Neural cell (in vitro differentiated cells): ENCODE measurements around the gene RIN3. TPM values are rescaled to one million over a fixed set of nuclear protein-coding genes. Genes with fewer than 3 reads are reported as not detected.

ENCODE experiments used
- H2AFZ ChIP-seq: fragments of 200-600, 300-800 bp; sonication (generic), shearing (Covaris generic); 2 replicates; pipeline ENCODE4 v1.6.0; 2014; ENCODE audit warnings: low read depth, mild to moderate bottlenecking, antibody characterized with exemption, low read length, moderate library complexity
- H3F3A ChIP-seq: fragments of 200-600 bp; shearing (Covaris generic); 2 replicates; pipeline ENCODE4 v1.6.1; 2016; ENCODE audit warnings: mild to moderate bottlenecking, moderate library complexity, mixed read lengths, antibody characterized with exemption, low read length; ENCODE audit not compliant: insufficient read depth, poor library complexity, severe bottlenecking
- H3K27ac ChIP-seq: fragments of 200-600, 300-800 bp; sonication (generic), shearing (Covaris generic); 2 replicates; pipeline ENCODE4 v1.5.1; 2014; ENCODE audit warnings: mild to moderate bottlenecking, low read length, moderate library complexity
- H3K27me3 ChIP-seq: fragments of 300-800, 200-600 bp; sonication (generic), shearing (Covaris generic); 2 replicates; pipeline ENCODE4 v1.6.0; 2014; ENCODE audit warnings: mild to moderate bottlenecking, low read depth, low read length, moderate library complexity; ENCODE audit not compliant: insufficient read depth
- H3K36me3 ChIP-seq: fragments of 300-800, 200-600 bp; sonication (generic), shearing (Covaris generic); 2 replicates; pipeline ENCODE4 v1.5.1; 2014; ENCODE audit warnings: mild to moderate bottlenecking, antibody characterized with exemption, low read length, moderate library complexity; ENCODE audit not compliant: insufficient read depth
- H3K4me2 ChIP-seq: fragments of 300-800, 200-600 bp; sonication (generic), shearing (Covaris generic); 2 replicates; pipeline ENCODE4 v1.6.0; 2014; ENCODE audit warnings: mild to moderate bottlenecking, low read length
- H3K4me3 ChIP-seq: fragments of 300-800, 200-600 bp; sonication (generic), shearing (Covaris generic); 2 replicates; pipeline ENCODE4 v1.5.1; 2014; ENCODE audit warnings: mild to moderate bottlenecking, low read length, moderate library complexity
- H3K79me2 ChIP-seq: fragments of 200-600 bp; shearing (Covaris generic); replicated peaks from 2 replicates; pipeline ENCODE4 v1.6.0; 2014; ENCODE audit warnings: mild to moderate bottlenecking, low read length, moderate library complexity; ENCODE audit not compliant: insufficient read depth
- H3K9ac ChIP-seq: fragments of 300-800, 200-600 bp; sonication (generic), shearing (Covaris generic); 2 replicates; pipeline ENCODE4 v1.6.1; 2016; ENCODE audit warnings: mild to moderate bottlenecking, low read length, mixed read lengths
- H3K9me2 ChIP-seq: fragments of 200-600 bp; shearing (Covaris generic); 2 replicates; pipeline ENCODE4 v1.6.1; 2016; ENCODE audit warnings: mild to moderate bottlenecking, low read length, mixed read lengths; ENCODE audit not compliant: insufficient read depth
- H3K9me3 ChIP-seq: fragments of 200-600, 300-800 bp; sonication (generic), shearing (Covaris generic); 2 replicates; pipeline ENCODE4 v1.6.1; 2016; ENCODE audit warnings: mild to moderate bottlenecking, mixed run types, low read length, moderate library complexity, mixed read lengths
- H4K20me1 ChIP-seq: fragments of 200-600 bp; shearing (Covaris generic); 2 replicates; pipeline ENCODE4 v1.6.1; 2016; ENCODE audit warnings: mild to moderate bottlenecking, mixed run types; ENCODE audit not compliant: insufficient read depth
- EP300 ChIP-seq: fragments of 450-650 bp; conservative IDR thresholded peaks from 2 replicates; pipeline ENCODE4 v1.6.1; 2014; ENCODE audit warnings: antibody characterized with exemption, mild to moderate bottlenecking, moderate library complexity; ENCODE audit not compliant: poor library complexity, severe bottlenecking
- EZH2 ChIP-seq: fragments of 200-600, 300-800 bp; shearing (Covaris generic), sonication (generic); IDR thresholded peaks from 2 replicates; pipeline ENCODE4 v1.6.1; 2014; ENCODE audit warnings: antibody characterized with exemption, low read length, borderline replicate concordance, mild to moderate bottlenecking; ENCODE audit not compliant: insufficient read depth, poor library complexity, severe bottlenecking
- MXI1 ChIP-seq: fragments of 450-650 bp; conservative IDR thresholded peaks from 2 replicates; pipeline ENCODE4 v1.6.1; 2014; ENCODE audit warnings: antibody characterized with exemption, mild to moderate bottlenecking; ENCODE audit not compliant: poor library complexity, severe bottlenecking
- POLR2AphosphoS5 ChIP-seq: IDR thresholded peaks from 2 replicates; pipeline ENCODE4 v1.6.1; 2012
- RAD21 ChIP-seq: fragments of 450-650 bp; conservative IDR thresholded peaks from 2 replicates; pipeline ENCODE4 v1.6.1; 2014; ENCODE audit warnings: antibody characterized with exemption, mild to moderate bottlenecking, moderate library complexity
- SMC3 ChIP-seq: fragments of 450-650 bp; conservative IDR thresholded peaks from 2 replicates; pipeline ENCODE4 v1.6.1; 2014; ENCODE audit warnings: antibody characterized with exemption, mild to moderate bottlenecking, moderate library complexity; ENCODE audit not compliant: poor library complexity
- TAF1 ChIP-seq: IDR thresholded peaks from 2 replicates; pipeline ENCODE4 v1.6.1; 2012; ENCODE audit warnings: low read depth
- polyA plus RNA-seq: library from polyadenylated mRNA; depleted of rRNA; stranded (reverse); fragments of >200 nt; gene quantifications from 2 replicates; pipeline ENCODE4 v1.2.3, GENCODE V29; 2014
- TF ChIP-seq, protein P1 (sequence below): IDR thresholded peaks from 2 replicates; pipeline ENCODE4 v1.6.1; 2012; ENCODE audit warnings: borderline replicate concordance
- TF ChIP-seq, protein P2 (sequence below): fragments of 450-650 bp; IDR thresholded peaks from 2 replicates; pipeline ENCODE4 v1.5.1; 2014; ENCODE audit warnings: antibody characterized with exemption, mild to moderate bottlenecking, moderate library complexity; ENCODE audit not compliant: poor library complexity, severe bottlenecking

Gene RIN3
- polyA plus RNA-seq, 1 donor from 2014 or later: not detected

DNA sequence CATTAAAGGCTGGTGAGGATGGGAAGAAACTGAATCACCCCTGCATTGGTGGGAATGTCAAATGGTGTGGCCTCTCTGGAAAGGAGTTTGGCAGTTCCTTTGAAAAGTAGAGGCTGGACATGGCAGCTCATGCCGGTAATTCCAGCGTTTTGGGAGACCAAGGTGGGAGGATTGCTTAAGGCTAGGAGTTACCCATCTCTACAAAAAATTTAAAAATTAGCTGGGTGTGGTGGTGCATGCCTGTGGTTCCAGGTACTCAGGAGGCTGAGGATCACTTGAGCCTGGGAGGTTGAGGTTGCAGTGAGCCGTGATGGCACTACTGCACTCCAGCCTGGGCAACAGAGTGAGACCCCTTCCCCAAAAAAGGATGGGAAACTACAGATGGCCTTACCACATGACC lies 93.7 kb downstream of the RIN3 start:
- Histone ChIP-seq H3K4me2 (no peak overlapping the region), H3K4me3 (no peak overlapping the region), H3K79me2 (no peaks in the 10 kb centered on the region), H3K9ac (no peak overlapping the region), H3K27ac (no peak overlapping the region), H3K9me3 (no peaks in the 10 kb centered on the region), H3F3A (no peaks in the 10 kb centered on the region), H3K27me3 (no peaks in the 10 kb centered on the region), H2AFZ (no peak overlapping the region), H3K36me3 (no peaks in the 10 kb centered on the region), H3K9me2 (no peaks in the 10 kb centered on the region), H4K20me1 (no peaks in the 10 kb centered on the region)
- TF ChIP-seq TAF1 (no peak), EP300 (no peak), POLR2AphosphoS5 (no peak), MXI1 (no peak), RAD21 (no peak), SMC3 (no peak), EZH2 (no peak)
- TF ChIP-seq, protein P1, sequence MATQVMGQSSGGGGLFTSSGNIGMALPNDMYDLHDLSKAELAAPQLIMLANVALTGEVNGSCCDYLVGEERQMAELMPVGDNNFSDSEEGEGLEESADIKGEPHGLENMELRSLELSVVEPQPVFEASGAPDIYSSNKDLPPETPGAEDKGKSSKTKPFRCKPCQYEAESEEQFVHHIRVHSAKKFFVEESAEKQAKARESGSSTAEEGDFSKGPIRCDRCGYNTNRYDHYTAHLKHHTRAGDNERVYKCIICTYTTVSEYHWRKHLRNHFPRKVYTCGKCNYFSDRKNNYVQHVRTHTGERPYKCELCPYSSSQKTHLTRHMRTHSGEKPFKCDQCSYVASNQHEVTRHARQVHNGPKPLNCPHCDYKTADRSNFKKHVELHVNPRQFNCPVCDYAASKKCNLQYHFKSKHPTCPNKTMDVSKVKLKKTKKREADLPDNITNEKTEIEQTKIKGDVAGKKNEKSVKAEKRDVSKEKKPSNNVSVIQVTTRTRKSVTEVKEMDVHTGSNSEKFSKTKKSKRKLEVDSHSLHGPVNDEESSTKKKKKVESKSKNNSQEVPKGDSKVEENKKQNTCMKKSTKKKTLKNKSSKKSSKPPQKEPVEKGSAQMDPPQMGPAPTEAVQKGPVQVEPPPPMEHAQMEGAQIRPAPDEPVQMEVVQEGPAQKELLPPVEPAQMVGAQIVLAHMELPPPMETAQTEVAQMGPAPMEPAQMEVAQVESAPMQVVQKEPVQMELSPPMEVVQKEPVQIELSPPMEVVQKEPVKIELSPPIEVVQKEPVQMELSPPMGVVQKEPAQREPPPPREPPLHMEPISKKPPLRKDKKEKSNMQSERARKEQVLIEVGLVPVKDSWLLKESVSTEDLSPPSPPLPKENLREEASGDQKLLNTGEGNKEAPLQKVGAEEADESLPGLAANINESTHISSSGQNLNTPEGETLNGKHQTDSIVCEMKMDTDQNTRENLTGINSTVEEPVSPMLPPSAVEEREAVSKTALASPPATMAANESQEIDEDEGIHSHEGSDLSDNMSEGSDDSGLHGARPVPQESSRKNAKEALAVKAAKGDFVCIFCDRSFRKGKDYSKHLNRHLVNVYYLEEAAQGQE: no peak
- TF ChIP-seq, protein P2, sequence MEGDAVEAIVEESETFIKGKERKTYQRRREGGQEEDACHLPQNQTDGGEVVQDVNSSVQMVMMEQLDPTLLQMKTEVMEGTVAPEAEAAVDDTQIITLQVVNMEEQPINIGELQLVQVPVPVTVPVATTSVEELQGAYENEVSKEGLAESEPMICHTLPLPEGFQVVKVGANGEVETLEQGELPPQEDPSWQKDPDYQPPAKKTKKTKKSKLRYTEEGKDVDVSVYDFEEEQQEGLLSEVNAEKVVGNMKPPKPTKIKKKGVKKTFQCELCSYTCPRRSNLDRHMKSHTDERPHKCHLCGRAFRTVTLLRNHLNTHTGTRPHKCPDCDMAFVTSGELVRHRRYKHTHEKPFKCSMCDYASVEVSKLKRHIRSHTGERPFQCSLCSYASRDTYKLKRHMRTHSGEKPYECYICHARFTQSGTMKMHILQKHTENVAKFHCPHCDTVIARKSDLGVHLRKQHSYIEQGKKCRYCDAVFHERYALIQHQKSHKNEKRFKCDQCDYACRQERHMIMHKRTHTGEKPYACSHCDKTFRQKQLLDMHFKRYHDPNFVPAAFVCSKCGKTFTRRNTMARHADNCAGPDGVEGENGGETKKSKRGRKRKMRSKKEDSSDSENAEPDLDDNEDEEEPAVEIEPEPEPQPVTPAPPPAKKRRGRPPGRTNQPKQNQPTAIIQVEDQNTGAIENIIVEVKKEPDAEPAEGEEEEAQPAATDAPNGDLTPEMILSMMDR: no peak

GRCh38 chr14:92607702-92608429 lies 94.3 kb downstream of the RIN3 start:
- no peaks in the 10 kb centered on the region for H3K36me3 ChIP-seq
- H3K9me3 ChIP-seq: no peaks in the 10 kb centered on the region
- TF ChIP-seq POLR2AphosphoS5 (no peak), EZH2 (no peak), SMC3 (no peak), MXI1 (no peak), RAD21 (no peak)
- TF ChIP-seq, protein P2: no peak
- TF ChIP-seq, protein P1: no peak
- H3K4me3 ChIP-seq: no peak overlapping the region
- H3K79me2 ChIP-seq: no peaks in the 10 kb centered on the region
- no peak overlapping the region for H2AFZ ChIP-seq
- H3K27me3 ChIP-seq: no peaks in the 10 kb centered on the region
- H3K9me2 ChIP-seq: no peaks in the 10 kb centered on the region
- no peaks in the 10 kb centered on the region for H4K20me1 ChIP-seq
- no peak overlapping the region for H3K9ac ChIP-seq
- H3K27ac ChIP-seq: no peak overlapping the region
- H3K4me2 ChIP-seq: no peak overlapping the region
- H3F3A ChIP-seq: no peaks in the 10 kb centered on the region
